Ishikawa (cell line): ENCODE results near the gene INHBE.

Experiments
- CEBPB ChIP-seq: IDR thresholded peaks from 2 replicates; pipeline ENCODE4 v1.6.1; 2012
- CREB1 ChIP-seq: IDR thresholded peaks from 2 replicates; pipeline ENCODE4 v1.6.1; 2012; ENCODE audit warnings: low read depth
- EGR1 ChIP-seq: IDR thresholded peaks from 2 replicates; pipeline ENCODE4 v1.6.1; 2012
- EP300 ChIP-seq: IDR thresholded peaks from 2 replicates; pipeline ENCODE4 v1.6.1; 2012; ENCODE audit warnings: borderline replicate concordance
- FOXM1 ChIP-seq: IDR thresholded peaks from 2 replicates; pipeline ENCODE4 v1.6.1; 2012; ENCODE audit warnings: low read depth, borderline replicate concordance
- NFIC ChIP-seq: IDR thresholded peaks from 2 replicates; pipeline ENCODE4 v1.6.1; 2012
- RAD21 ChIP-seq: IDR thresholded peaks from 2 replicates; pipeline ENCODE4 v1.6.1; 2012; ENCODE audit warnings: low read depth
- REST ChIP-seq: IDR thresholded peaks from 2 replicates; pipeline ENCODE4 v1.6.1; 2012; ENCODE audit warnings: low read depth, mild to moderate bottlenecking
- TAF1 ChIP-seq: IDR thresholded peaks from 2 replicates; pipeline ENCODE4 v1.6.1; 2012; ENCODE audit warnings: low read depth, mild to moderate bottlenecking
- TEAD4 ChIP-seq: IDR thresholded peaks from 2 replicates; pipeline ENCODE4 v1.6.1; 2012
- YY1 ChIP-seq: IDR thresholded peaks from 2 replicates; pipeline ENCODE4 v1.6.1; 2012; ENCODE audit warnings: low read depth
- ZBTB7A ChIP-seq: IDR thresholded peaks from 2 replicates; pipeline ENCODE4 v1.6.1; 2012; ENCODE audit warnings: low read depth
- TF ChIP-seq, protein P1 (sequence below): IDR thresholded peaks from 2 replicates; pipeline ENCODE4 v1.6.1; 2012
- TF ChIP-seq, protein P2 (sequence below): IDR thresholded peaks from 2 replicates; pipeline ENCODE4 v1.6.1; 2012

- TF ChIP-seq TAF1 (no peak), NFIC (no peak), ZBTB7A (no peak), CEBPB (no peak), FOXM1 (no peak), YY1 (no peak), TEAD4 (no peak), EGR1 (no peak), RAD21 (no peak), REST (no peak), EP300 (no peak), CREB1 (no peak)
- TF ChIP-seq, protein P1, sequence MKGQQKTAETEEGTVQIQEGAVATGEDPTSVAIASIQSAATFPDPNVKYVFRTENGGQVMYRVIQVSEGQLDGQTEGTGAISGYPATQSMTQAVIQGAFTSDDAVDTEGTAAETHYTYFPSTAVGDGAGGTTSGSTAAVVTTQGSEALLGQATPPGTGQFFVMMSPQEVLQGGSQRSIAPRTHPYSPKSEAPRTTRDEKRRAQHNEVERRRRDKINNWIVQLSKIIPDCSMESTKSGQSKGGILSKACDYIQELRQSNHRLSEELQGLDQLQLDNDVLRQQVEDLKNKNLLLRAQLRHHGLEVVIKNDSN, result no peak
- TF ChIP-seq, protein P2, sequence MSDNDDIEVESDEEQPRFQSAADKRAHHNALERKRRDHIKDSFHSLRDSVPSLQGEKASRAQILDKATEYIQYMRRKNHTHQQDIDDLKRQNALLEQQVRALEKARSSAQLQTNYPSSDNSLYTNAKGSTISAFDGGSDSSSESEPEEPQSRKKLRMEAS, result no peak
Measured at GRCh38 chr12:57469296-57470164, 14.4 kb downstream of the INHBE start.
